HG03442 (cell line): ENCODE data around the gene PTPRT.

ENCODE experiments used
- ATAC-seq: cut with Tn5 transposase; IDR thresholded peaks from one replicate; pipeline ENCODE4 v1.9.1; 2021; ENCODE audit warnings: mild to moderate bottlenecking, moderate library complexity; ENCODE audit not compliant: unreplicated experiment

The PTPRT gene

DNA sequence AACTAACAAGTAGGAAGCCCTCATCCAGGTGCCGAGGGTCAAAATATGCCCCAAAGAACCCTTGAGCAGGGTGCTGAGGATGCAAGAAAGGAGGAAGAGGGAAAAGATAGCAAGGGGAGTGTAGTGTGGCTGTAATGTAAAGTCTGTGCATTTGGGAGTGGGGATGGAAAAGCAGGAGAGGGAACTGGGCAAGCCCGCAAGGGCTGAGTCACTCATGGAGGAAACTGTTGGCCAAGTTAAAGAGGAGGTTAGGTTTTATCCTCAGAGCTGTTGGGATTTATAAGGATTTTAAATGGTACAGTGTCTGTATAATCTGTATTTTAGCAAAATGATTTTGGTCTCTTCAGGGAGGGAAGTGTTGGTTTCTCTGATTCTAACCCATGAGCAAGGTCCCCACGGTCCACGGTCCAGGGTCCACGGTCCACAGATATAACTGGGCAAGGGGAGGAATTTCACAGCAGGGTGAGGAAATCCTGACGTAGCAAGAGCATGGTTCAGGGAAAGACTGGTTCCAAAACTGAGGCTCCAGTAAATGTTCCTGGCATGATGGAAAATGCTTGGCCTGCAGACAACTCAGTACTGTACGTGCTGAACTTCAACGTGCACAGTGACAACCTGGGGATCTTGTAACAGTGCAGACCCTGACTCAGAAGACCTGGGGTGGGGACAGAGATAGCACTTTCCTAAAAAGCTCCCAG is 759.8 kb downstream of the PTPRT start:
- no peak for ATAC-seq

DNA sequence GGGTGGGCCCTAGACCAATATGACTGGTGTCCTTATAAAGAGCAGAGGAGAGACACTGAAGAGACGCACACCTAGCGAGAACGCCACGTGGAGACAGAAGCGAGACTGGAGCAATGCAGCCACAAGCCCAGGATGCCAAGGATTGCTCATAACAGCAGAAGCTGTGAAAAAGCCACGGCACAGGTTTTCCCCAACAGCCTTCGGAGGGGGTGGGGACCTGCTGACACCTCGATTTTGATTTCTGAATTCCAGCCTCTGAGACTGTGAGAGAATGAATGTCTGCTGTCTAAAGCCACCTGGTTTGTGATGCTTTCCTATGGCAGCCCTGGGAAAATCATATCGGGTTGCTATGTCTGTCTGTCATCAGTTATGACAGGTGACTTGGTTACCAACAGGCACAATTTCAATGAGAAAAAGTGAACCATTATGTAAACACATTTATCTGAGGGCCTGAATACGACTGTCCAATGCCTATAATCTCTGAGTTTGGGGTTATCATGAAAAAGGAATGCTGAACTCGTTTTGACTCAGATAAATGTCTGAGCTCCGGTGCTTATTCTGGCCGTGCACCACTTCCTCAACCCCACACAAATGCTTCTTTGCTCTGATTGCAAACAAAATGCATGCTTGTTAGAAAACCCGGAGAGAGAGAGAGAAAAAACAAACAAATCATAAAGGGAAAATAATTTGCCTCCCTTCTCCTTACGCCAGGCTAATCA is 769.7 kb downstream of the PTPRT start:
- ATAC-seq = no peak

DNA sequence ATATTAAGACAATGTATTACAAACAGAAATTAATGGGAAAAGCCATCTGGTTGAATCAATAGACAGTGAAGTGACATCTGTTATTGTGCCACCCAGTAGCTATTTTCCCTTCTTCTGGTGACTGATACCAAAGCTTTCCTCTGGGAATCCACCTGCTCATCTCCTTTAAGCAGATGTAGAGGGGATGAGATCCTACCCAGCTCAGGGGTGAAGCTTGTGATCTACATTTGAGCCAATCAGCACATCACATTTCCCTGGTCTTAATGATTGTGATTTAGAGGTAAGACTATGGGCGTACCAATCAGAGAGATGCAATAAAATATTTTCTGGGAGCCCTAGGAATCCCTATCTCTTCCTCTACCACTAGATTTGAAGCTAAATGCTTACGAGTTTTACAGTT is 782.9 kb downstream of the PTPRT start:
- no peak for ATAC-seq

DNA sequence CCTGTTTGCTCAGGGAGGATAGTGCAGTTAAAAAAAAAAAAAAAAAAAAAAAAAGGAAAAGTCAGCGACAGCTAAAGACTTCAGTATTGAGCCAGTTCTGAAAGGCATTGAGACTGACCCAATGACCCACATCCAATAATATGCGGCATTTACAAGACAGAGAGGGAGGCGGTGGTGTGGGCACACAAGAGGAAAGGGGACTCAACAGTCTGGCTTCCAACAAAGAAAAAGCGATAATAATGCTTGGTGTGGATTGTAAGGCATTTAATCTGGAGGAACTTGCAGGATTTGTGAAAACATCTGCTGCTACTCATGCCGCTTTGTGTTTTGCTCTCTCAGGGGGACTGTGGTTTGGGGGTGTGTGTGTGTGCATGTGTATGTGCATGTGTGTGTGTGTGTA is 787.3 kb downstream of the PTPRT start:
- ATAC-seq = no peak

DNA sequence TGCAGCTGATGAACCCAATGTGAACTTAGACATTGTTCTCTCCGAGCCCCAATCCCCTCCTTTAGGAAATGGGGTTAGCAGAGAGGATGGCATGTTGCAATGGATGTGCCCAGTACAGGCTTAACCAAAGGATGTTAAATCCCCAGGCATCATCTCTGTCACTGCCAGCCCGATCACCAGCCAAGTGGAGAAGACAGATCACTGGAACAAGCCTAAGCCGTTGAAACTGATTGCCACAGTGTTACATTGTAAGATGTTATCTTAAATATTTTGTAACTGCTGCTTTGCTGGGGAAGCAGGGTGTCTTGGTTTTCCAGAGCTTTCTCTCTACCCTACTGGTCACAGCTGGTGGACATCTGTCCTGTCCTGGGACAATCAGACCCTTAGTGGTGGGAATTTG is 788.1 kb downstream of the PTPRT start:
- no peak for ATAC-seq

DNA sequence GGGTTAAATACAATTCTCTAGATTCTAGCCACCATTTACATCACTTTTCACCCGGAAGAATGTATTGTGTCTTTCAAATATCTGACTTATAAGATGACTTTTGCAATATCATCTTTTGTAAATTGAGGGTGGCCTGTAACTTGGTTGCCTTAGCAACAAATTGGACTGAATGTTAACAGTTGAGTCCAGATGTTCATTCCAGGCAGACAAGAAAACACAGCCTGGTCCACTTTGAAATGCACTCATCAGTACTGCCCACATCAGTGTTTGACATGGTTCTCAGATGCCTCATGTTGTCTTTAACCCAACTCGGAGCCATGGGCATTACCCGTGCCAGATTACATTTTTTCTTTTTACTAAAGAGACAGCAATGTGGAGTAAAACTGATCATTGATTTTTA is 789.9 kb downstream of the PTPRT start:
- no peak for ATAC-seq

DNA sequence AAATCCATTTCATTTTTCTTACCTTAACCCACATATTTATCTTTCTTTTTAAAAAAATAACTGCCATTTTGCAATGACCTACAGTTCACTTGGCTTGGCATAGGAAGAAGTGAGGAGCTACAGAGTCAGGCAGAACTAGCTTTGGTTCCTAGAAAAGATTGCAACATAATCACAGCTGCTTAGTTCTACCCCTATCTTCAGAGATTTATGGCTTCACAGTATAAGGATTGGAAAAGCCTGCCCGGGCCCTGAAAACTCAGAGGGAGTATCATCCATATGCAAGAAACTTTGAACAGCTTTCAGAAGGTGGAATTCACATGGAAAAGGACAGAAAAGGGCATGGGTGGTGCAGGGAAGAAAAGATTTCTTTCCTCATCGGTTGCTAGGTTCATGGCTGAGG is 797.3 kb downstream of the PTPRT start:
- ATAC-seq = no peak

DNA sequence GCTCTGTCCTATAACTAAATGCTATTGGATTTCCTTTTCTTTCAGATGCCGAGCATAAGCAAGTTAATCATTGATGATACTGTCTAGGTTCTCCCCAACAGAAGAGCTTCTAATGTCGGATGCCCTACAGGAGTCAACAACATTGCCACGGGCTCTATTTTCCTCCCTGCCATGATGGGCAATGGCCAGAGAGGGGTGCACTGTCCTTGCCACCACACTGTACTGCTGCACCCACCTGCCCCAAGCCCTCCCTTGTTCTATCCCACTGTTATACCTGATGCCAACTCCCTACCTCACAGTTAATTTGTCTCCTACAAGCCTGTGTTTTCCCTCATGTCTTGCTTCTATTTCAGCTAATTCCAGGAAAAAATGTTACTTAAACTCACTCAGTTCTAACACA is 797.9 kb downstream of the PTPRT start:
- ATAC-seq = no peak

DNA sequence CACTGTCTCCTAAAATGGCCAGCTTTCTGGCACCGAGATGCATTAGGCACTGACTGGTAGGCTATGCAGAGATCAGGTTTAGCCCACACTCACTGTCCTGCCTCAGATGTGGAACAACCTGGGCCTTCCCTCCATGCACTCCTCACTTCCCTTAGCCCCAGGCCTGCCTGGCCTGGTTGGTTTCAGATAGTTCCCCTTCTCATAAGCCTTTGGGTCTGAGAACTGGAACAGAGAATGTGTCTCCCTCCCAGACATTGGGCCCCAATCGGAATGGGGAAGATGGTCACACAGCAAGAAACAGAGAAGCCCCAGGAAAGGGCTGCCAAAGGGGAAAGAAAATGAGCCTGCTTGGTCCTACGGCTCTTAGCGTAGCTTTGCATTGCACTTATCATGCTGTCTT is 809.4 kb downstream of the PTPRT start:
- no peak for ATAC-seq

DNA sequence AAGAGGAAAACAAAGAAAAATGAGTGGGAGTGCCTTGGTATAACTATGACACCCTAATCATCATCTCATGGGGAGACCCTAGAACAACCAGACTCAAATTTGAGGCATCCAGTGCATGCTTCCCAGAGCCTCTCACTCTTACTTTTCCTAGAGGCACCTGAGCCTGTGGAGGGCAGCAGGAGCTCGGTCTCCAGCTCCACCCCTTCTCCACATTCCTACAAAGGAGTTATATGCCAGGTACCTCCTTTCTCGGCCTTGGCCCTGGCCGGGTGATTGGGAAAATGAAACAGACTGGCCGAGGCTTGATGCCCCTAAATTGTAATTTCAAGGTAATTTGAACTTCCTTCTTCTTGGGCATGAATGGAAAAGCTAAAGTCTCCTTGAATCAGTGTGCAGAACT is 810.3 kb downstream of the PTPRT start:
- no peak for ATAC-seq

DNA sequence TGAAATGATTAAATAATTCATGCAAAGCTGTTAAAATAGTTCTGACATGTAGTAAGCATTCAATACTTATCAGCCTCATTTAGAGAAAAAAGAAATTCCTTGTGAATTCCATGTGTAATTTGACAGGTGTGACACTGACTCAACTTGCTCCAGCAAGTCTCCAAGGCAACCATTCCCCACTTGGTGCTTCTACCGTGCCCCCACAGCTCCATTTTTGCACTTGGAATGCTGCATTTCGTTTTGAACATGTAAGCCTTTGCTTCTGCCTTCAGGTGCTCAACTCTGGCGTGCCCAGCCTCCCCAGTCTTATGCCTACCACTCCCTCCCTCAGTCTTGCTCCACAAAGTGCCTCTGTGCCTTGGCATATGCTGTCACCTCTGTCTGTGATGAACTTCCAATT is 810.9 kb downstream of the PTPRT start:
- no peak for ATAC-seq

DNA sequence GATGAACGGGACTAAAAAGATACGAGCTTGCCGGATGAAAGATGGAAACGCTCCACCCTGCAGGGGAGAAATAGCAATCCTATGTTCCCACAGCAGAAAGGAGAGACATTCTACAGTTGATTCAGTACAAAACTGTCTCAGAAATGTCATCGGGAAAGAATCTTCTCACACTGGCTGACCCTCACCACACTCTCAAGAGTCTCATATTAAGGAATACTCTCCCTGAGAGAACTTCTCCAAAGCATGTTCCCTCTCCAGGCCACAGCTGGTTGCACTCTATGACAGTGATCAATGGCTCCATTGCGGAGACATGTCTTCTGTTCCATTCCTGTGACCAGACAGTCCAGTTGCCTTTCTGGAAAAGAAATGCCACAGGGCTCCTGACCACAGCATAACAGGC is 813.6 kb downstream of the PTPRT start:
- ATAC-seq = no peak

DNA sequence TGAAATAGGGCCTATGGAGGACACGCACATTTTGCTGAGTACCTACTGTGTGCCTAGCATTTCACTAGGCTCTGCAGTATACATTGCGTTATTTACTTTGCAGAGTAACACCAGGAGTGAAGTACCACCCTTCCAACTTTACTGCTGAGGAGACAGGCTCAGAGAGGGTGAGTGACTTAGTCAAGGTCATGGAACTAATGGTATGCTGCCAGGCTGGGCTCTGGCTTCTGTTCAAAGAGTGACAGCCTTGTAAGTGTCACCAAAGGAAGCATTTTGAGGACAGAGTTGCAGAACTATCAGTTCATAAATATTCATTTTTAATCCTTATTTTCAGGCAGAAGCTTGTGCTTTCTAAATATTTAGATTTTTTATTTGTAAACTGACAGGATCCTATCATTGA is 816.7 kb downstream of the PTPRT start:
- ATAC-seq = no peak

DNA sequence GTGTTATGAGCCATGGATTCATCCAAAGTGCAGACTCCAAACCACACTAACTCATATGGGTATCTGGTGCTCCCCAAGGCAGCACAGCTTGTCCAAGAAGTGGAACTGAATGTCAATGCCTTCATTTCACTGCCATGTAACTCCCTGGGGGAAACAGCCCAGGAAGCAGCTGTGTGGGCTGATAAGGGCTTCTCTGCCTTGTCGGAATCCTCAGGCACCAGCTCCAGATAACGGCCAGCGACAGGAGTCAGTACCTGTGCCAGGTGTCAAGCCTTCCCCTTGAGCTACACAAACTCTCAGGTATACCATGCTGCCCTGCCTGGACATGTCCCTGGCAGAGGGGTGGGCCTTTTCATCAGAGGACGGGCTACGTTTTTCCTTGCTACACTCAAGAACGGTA is 819.6 kb downstream of the PTPRT start:
- no peak for ATAC-seq

DNA sequence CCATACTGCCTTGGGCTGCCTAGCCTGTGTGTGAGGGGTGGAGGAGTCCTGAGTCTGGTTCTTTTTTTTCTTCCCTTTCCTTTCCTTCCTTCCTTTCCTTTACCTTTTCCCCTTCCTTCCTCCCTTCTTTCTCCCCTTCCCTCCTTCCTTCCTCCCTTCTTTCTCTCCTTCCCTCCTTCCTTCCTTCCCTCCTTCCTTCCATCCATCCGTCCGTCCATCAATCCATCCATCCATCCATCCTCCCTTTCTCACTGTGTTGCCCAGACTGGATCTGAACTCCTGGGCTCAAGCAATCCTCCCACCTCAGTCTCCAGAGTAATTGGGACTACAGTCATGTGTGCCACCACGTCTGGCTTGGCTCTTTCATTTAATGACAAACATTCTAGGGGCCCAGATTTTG is 820.8 kb downstream of the PTPRT start:
- no peak for ATAC-seq

DNA sequence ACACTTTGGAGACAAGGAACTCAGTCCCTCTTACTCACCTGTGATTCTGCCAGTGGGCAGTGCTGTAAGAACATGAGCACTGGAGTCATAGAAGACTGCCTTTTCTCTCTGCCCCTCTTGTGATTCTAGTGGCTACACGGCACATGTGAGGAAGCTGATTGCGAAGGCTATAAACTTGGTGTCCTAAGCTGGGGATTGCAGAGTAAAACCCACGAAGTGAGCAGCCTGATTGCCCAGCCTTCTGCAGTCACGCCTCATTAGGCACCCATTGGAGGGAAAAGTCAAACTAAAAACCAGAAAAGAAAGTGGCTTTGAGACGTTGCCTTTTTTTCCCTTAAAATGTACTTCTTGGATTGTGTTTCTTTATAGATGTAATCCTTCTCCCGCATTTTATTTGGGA is 823.1 kb downstream of the PTPRT start:
- ATAC-seq = no peak

DNA sequence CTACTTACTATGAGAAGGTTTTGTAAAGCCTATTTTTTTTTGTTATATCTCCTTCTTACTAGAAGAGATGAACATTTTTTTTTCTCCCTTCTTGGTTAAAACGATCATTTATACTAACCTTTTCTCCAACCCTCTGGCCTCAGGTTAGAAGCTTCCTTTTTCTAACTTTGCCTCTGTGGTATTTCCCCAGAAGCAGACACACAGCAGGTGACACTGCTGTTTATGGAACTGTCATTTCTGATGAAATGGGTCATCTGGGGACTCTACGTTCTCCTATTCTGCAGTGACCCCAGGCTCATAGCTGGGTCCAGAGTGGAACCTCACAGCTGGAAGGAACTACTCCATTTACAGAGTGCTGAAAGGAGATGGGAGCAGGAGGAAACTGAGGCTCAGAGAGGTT is 825.3 kb downstream of the PTPRT start:
- ATAC-seq = no peak

DNA sequence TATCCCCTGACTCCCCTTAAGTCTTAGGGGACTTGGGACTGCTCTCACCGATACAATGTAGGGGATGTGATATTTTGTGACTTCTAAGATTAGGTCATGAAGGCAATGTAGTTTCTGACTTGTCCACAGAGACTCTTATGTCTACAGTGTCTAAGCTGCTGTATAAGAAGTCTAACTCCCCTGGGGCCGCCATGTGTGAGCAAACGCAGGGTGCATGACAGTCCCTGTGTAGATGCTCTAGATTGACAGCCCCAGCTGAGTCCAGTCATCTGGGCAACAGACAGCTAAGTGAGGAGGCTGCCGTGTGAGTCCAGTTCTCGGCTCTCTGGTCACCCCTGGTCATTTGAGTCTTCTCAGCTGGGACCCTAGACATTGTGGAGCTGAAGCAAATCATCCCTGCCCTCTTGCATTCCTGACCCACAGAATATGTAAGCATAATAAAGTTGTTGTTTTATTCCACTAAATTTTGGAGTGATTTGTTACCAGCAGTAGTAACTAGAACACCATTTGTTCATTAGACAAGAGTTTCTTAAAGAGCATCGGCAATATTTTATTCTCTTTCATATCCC is 828.2 kb downstream of the PTPRT start:
- no peak for ATAC-seq

DNA sequence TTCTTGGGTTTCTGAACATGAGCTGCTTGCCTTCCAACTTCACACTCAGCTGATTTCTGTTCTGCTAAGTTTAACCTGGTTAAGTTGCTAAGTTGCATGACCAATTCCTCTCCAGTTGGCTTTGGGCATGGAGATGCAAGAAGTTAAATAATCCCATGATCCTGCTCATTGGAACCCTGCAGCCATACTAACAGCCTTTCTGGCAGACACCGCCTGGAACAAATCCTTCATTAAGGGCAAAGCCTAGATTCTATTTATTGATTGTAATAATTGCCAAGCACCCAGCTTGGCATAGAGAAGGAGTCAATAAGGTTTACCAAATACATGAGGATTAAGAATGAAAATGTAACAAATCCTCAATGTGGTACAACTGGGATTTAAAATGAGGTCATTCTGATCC is 829.1 kb downstream of the PTPRT start:
- ATAC-seq = no peak

DNA sequence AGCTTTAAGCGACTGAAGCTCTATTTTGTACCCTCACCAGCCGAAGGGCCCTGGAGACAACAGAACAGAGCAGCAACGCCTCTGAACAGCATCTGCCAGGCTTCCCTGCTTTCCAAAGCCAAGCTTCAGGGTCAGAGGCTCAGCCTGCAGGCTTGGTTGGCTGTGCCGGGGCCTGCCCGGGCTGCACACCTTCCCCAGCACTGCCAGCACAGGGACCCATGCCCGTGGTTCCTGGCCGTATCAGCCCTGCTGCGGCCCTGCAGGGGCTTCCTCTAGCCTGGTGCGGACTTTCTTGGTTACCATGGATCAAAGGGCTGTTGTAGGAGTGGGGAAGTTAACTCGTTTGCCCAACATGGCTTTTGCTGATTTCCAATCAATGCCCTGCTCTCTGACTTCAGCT is 830.1 kb downstream of the PTPRT start:
- no peak for ATAC-seq

DNA sequence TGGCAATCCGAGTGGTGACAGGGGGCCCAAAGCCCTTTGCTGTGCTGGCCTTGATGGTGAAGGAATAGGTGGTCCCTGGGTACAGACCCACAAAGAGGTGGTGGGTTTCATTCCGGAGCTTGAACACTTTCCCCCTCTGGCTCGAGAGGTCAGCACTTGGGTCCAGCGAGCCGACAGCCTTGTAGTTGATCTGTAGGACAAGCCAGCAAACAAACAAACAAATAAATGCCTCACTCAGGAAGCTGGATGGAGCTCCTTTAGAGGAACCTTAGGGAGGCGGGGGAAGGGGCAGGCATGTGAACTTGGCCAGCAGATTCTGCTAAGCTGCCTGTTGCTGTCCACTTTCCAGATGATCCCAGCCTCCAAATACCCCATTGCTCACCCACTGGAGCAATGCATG is 837.6 kb downstream of the PTPRT start:
- no peak for ATAC-seq

DNA sequence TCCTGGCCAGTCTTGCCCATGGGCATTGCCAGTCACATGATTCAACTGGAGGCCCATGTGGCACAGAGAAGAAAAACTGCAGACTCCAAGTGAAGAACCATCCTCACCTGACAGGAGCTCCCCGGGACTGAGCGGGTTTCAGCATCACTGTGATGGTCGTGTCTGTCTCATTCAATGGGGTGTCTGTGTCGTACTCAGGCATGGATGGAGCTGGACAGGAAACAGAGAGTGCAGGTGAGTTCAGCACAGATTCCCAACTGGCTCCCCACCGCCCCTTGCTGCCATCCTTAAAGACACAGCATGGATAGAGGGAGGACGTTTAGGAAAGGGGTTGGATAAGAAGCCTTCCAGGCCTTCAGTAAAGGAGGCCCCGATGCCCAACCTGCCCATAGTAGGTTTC is 839.2 kb downstream of the PTPRT start:
- ATAC-seq = no peak
